ENCODE data around the gene RGR. TPM values are rescaled to one million over a fixed set of nuclear protein-coding genes. Genes with fewer than 3 reads are reported as not detected.

The RGR gene
- total RNA-seq, 2 donors from 2014 or later: not detected

- no peaks in the 10 kb centered on the region for H3K27me3 ChIP-seq (replicated peaks; ENCODE audit: insufficient read depth)
- intact Hi-C loops (cut with DNase I): no loop called here
- no peaks in the 10 kb centered on the region for H3K4me1 ChIP-seq (replicated peaks)
- H3K4me3 ChIP-seq: no peak overlapping the region
- no peak overlapping the region for H3K27ac ChIP-seq
- no peaks in the 10 kb centered on the region for H3K36me3 ChIP-seq
- no peak for DNase-seq (ENCODE audit: low spot score)
- no peaks in the 10 kb centered on the region for H3K9me3 ChIP-seq
- WGBS: 90% methylated on average over 9 of the region's 9 CpGs
- TF ChIP-seq POLR2A (IDR thresholded peaks at IDR 0.05): no peak
- no peak for TF ChIP-seq CTCF (IDR thresholded peaks at IDR 0.05)
- TF ChIP-seq POLR2AphosphoS5 (IDR thresholded peaks at IDR 0.05): no peak
Observed at GRCh38 chr10:84216834-84217233, 28.0 kb upstream of the RGR start.

GRCh38 chr10:84217746-84218145 is 27.1 kb upstream of the RGR start:
- no peak for DNase-seq (ENCODE audit: low spot score)
- intact Hi-C loops (cut with DNase I): no loop called here
- 89% methylated on average over 4 of the region's 4 CpGs for WGBS
- Histone ChIP-seq H3K36me3 (no peaks in the 10 kb centered on the region), H3K9me3 (no peaks in the 10 kb centered on the region), H3K4me1 (replicated peaks) (no peaks in the 10 kb centered on the region), H3K27ac (no peak overlapping the region), H3K27me3 (replicated peaks; ENCODE audit: insufficient read depth) (no peaks in the 10 kb centered on the region), H3K4me3 (no peak overlapping the region)
- TF ChIP-seq CTCF (IDR thresholded peaks at IDR 0.05) (no peak), POLR2A (IDR thresholded peaks at IDR 0.05) (no peak), POLR2AphosphoS5 (IDR thresholded peaks at IDR 0.05) (no peak)

DNA sequence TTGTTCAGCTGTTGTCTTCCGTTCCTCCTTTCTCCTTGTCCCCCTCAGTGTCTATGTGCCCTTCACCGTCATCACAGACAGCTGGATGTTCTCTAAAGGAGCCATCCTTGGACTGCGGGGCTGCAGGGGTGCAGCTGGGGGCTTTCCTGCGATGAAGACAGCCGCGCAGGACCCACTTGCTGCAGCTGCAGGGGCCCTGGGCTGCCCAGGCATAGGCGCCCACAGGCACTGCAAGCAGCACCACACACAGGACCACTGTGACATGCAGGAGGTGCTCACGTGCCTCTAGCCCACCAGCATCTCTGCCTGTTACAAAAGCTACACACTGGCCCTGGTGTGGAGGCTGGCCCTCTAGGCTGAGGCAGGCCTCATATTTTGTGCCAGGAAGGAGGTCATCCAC is 22.9 kb upstream of the RGR start:
- Histone ChIP-seq H3K9me3 (no peaks in the 10 kb centered on the region), H3K36me3 (no peaks in the 10 kb centered on the region), H3K4me3 (no peak overlapping the region), H3K4me1 (replicated peaks) (no peaks in the 10 kb centered on the region), H3K27ac (no peak overlapping the region), H3K27me3 (replicated peaks; ENCODE audit: insufficient read depth) (no peaks in the 10 kb centered on the region)
- no peak for DNase-seq (ENCODE audit: low spot score)
- 90% methylated on average over 7 of the region's 8 CpGs for WGBS
- intact Hi-C loops (cut with DNase I): no loop called here
- TF ChIP-seq POLR2A (IDR thresholded peaks at IDR 0.05) (no peak), CTCF (IDR thresholded peaks at IDR 0.05) (no peak), POLR2AphosphoS5 (IDR thresholded peaks at IDR 0.05) (no peak)

GRCh38 chr10:84224411-84225028 is 20.3 kb upstream of the RGR start:
- Histone ChIP-seq H3K27me3 (replicated peaks; ENCODE audit: insufficient read depth) (no peaks in the 10 kb centered on the region), H3K4me1 (replicated peaks) (no peaks in the 10 kb centered on the region), H3K27ac (no peak overlapping the region), H3K9me3 (no peaks in the 10 kb centered on the region), H3K36me3 (no peaks in the 10 kb centered on the region), H3K4me3 (no peak overlapping the region)
- intact Hi-C loops (cut with DNase I): no loop called here
- DNase-seq (ENCODE audit: low spot score): no peak
- WGBS: 54% methylated on average over 6 of the region's 6 CpGs
- TF ChIP-seq CTCF (IDR thresholded peaks at IDR 0.05) (no peak), POLR2AphosphoS5 (IDR thresholded peaks at IDR 0.05) (no peak), POLR2A (IDR thresholded peaks at IDR 0.05) (no peak)

- TF ChIP-seq POLR2A (IDR thresholded peaks at IDR 0.05) (no peak), POLR2AphosphoS5 (IDR thresholded peaks at IDR 0.05) (no peak), CTCF (IDR thresholded peaks at IDR 0.05) (no peak)
Observed at GRCh38 chr10:84225427-84226173, 19.3 kb upstream of the RGR start, which contains the start of gene LRIT2. Gene LRIT2 (minus strand): TSS chr10:84225544. CDS start chr10:84225520, 24 bp downstream.

More at GRCh38 chr10:84225427-84226173, 19.3 kb upstream of the RGR start, which contains the start of gene LRIT2:
- no peaks in the 10 kb centered on the region for H3K4me1 ChIP-seq (replicated peaks)
- H3K9me3 ChIP-seq: no peaks in the 10 kb centered on the region
- DNase-seq (ENCODE audit: low spot score): no peak
- no peak within 1 kb of the TSS for H3K4me3 ChIP-seq
- H3K36me3 ChIP-seq: no peaks in the 10 kb centered on the region
- intact Hi-C loops (cut with DNase I): no loop called here
- WGBS: 62% methylated on average over 6 of the region's 6 CpGs
- H3K27ac ChIP-seq: no peak within 1 kb of the TSS
- H3K27me3 ChIP-seq (replicated peaks; ENCODE audit: insufficient read depth): no peaks in the 10 kb centered on the region

Measured in prostate gland (tissue), 2 donors.